GM12864 (cell line): ENCODE measurements around the gene LAIR1.
"Not testable (repeated sequence)": the region's sequence is repeated elsewhere in the genome, so short reads cannot be mapped to it uniquely, and the experiment has no call there.

Experiments
- DNase-seq: peaks from one replicate; pipeline ENCODE4 v3.0.0-alpha.2; 2011; ENCODE audit warnings: low read depth
- H3K4me3 ChIP-seq: 2 replicates; pipeline ENCODE4 v1.5.1; 2011; ENCODE audit warnings: mild to moderate bottlenecking, low read depth, low read length, control low read depth
- TF ChIP-seq, protein P1 (sequence below): IDR thresholded peaks from 2 replicates; pipeline ENCODE4 v1.5.1; 2011; ENCODE audit warnings: low read depth, mild to moderate bottlenecking, moderate library complexity, low read length, control low read depth, inconsistent platforms; ENCODE audit errors: missing control alignments

Gene LAIR1

DNA sequence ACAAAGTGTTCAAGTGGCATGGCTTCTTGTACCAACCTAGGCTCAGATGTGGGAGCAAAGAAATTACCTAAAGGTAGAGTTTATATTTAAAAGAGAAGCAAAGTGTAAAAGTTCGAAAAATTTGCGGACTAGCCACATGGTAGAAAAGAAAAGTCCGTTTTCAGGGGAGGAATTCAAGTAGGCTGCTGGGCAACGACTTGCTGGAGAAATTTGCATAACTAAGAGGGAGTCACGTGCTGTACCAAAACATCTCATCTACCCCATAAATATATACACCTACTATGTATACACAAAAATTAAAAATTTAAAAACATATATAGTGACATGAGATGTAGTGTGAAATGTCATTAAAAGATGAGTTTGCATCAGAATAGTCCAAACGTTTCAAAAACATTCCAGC, 2.1 kb upstream of the LAIR1 start:
- TF ChIP-seq, protein P1, sequence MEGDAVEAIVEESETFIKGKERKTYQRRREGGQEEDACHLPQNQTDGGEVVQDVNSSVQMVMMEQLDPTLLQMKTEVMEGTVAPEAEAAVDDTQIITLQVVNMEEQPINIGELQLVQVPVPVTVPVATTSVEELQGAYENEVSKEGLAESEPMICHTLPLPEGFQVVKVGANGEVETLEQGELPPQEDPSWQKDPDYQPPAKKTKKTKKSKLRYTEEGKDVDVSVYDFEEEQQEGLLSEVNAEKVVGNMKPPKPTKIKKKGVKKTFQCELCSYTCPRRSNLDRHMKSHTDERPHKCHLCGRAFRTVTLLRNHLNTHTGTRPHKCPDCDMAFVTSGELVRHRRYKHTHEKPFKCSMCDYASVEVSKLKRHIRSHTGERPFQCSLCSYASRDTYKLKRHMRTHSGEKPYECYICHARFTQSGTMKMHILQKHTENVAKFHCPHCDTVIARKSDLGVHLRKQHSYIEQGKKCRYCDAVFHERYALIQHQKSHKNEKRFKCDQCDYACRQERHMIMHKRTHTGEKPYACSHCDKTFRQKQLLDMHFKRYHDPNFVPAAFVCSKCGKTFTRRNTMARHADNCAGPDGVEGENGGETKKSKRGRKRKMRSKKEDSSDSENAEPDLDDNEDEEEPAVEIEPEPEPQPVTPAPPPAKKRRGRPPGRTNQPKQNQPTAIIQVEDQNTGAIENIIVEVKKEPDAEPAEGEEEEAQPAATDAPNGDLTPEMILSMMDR, result no peak
- H3K4me3 ChIP-seq, result no peak overlapping the region
- DNase-seq, result no peak

DNA sequence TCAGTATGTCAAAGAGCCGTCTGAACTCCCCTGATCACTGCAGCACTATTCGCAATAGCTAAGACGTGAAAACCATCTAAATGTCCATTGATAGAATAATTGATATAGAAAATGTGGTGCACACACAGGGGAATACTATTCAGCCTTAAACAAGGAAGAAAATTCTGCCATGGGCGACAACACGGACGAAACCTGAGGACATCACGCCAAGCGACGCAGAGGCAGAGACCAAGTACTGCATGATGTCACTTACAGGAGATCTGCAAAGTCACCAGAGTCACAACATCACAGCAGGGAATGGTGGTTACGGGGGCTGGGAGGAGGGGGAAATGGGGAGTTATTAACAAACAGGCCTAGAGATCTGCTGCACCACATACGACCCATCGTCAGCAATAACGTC, 1.1 kb upstream of the LAIR1 start:
- DNase-seq, H3K4me3 ChIP-seq: not testable (repeated sequence)

DNA sequence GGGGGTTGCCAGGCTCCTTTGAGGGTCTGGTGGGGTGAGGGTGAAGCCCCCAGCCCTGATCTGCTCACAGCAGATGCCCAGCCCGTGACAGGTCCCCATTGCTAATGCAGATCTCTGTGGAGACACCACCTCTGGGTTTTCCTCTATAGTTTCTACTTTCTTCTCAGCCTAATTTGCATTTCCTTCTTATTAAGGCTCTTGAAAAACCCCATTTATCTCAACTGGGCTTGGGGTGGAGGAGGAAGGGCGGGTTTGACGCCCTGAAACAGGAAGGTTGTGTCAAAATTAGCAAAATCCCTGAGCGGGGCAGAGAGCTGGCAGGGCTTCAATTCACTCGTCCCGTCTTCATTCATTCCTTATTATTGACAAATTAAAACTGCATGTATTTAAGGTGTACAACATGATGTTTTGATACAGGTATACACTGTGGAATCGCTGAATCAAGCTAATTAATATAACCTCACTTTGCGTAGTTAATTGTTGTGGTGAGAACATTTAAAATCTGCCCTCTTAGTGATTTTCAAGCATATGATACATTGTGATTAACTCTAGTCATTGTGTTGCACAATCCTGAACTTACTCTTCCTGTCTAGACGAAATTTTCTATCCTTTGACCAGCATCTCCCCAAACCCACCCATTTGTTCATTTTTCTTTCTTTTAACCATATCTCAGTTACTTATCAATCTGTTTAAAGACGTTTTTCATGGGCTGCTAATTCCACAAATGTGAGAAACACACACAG, 2.9 kb downstream of the LAIR1 start:
- not testable (repeated sequence) for DNase-seq, H3K4me3 ChIP-seq

DNA sequence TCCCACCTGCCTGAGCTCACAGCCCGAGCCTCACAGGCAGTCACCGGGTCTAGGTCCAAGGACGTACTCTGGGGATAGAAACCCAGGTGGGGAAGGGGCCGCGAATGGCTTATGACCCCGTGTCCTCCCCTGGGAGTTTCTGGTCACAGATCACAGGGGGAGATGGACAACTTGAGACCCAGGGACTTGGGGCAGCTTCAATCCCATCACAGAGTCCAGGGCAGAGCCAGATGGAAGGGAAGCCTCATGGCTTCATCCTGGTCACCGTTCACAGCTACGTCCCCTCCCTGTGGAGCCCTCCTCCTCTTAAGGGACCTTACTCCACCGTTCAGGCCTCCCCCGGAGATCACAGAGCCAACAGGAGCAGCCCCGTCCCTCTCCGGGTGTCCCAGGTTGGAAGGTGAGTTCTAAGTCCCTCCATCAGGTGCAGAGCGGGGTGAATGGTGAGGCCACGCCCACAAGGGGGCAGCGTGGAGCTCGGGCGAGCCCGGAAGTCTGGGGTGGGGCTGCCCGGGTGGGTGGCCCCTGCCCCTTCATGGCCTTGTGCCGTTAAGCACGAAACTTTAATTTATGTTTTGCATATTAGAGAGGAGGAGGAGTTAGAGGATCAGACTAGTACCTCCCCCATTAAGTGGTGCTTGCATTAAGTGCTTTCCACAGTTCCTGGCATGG, 5.4 kb downstream of the LAIR1 start:
- DNase-seq, H3K4me3 ChIP-seq: not testable (repeated sequence)
- TF ChIP-seq, protein P1, result peak; percentile 35

DNA sequence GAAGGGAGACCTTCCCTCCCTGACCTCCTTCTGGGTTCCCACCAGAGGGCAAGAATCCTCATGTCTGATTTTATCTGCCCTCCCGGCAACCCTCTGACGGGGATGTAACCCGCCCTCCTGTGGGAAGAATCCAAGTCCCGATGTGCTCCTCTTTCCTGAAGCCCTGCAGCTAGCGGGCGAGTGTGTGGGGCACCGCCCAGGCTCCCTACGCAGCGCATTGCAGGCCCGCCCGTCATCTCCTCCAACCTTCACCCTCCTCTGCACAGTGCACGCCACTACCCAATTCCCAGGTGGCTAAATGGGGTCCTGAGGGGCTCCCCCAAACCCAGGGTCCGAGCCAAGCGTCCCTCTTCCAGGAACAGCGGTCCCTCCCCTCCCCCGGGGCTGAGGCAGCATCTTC, 7.3 kb downstream of the LAIR1 start:
- DNase-seq, result no peak
- no peak overlapping the region for H3K4me3 ChIP-seq

DNA sequence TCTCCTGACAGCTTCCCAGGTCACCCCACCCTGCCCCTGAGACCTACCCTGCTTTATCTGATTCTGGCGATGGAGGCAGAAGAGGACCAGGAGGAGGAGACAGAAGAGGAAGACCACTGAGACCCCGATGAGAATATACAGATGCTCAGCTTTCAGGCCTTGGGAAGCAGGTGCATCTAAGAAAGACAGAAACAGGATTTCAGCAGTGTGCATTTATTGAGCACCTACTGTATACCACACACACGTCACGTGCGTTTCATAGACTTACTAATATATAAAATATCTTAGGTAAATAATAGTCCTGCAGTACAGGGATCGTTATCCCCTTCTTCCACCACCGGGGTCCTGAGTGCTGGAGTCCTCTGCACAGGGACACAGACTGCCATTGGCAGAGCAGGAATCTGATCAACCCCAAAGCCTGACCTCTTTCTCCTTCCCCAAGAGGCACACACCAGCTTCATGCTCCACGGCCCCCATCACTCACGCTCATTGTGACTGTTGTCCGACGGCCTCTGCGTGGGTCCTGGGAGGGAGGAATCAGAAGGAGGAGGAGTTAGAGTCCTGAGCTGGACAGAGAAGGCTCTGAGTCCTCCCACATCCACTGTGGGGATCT, 8.2 kb downstream of the LAIR1 start:
- no peak for DNase-seq
- no peak overlapping the region for H3K4me3 ChIP-seq
- TF ChIP-seq, protein P1, result no peak

More for the DNA sequence above, 7.3 kb downstream of the LAIR1 start:
- TF ChIP-seq, protein P1, result no peak

DNA sequence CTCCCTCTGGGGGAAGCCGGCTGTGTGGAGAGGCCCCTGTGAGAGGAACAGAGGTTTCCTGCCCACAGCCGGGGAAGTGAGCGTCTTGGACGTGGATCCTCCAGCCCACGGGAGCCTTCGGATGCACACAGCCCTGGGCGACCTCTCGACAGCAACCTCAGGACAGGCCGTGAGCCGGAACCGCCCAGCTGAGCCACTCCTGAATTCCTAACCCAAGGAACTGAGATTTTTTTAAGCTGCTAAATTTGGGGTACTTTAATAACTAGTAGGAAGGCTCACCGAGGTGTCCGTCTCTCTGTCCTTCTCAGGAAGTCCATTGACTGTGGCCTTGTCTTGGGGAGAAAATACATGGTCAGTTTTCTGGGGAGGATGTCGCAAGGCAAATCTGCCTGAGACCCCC, 9.1 kb downstream of the LAIR1 start:
- no peak for DNase-seq
- TF ChIP-seq, protein P1, result no peak
- H3K4me3 ChIP-seq, result no peak overlapping the region

DNA sequence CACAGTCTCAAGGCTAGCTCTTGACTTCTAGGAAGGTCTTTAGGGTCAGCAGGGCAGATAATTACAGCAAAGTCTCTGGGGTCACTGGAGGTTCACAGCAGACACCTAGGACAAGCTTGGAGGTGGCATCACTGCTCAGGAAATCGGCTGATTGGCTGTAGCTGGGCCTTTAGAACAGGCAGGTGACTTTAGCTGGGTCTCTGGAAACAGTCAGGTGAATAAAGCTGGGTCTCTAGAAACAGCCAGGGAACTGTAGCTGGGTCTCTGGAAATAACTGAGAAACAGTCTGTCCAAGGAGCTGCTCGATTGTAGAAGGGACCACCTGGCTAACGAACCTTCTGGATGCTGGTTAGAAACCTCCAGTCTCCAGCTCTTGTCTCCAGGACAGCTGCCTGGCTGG, 10.0 kb downstream of the LAIR1 start:
- TF ChIP-seq, protein P1, result no peak
- H3K4me3 ChIP-seq, result no peak overlapping the region

More for the DNA sequence above, 10.0 kb downstream of the LAIR1 start:
- no peak for DNase-seq
